H54 (cell line): ENCODE measurements around the gene CSRNP2.

Experiments
- DNase-seq: peaks from one replicate; pipeline ENCODE4 v3.0.0; 2011; ENCODE audit warnings: low spot score, mixed read lengths; ENCODE audit not compliant: insufficient read length
- FAIRE-seq: peaks from 3 replicates; lab custom pipeline; 2011; peaks lifted over from hg19 to GRCh38; lab: Jason Lieb, UNC
- POLR2A ChIP-seq: IDR thresholded peaks from 2 replicates; pipeline ENCODE4 v1.6.1; 2011; ENCODE audit warnings: low read depth, mild to moderate bottlenecking, low read length

Gene CSRNP2, protein sequence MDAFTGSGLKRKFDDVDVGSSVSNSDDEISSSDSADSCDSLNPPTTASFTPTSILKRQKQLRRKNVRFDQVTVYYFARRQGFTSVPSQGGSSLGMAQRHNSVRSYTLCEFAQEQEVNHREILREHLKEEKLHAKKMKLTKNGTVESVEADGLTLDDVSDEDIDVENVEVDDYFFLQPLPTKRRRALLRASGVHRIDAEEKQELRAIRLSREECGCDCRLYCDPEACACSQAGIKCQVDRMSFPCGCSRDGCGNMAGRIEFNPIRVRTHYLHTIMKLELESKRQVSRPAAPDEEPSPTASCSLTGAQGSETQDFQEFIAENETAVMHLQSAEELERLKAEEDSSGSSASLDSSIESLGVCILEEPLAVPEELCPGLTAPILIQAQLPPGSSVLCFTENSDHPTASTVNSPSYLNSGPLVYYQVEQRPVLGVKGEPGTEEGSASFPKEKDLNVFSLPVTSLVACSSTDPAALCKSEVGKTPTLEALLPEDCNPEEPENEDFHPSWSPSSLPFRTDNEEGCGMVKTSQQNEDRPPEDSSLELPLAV

DNA sequence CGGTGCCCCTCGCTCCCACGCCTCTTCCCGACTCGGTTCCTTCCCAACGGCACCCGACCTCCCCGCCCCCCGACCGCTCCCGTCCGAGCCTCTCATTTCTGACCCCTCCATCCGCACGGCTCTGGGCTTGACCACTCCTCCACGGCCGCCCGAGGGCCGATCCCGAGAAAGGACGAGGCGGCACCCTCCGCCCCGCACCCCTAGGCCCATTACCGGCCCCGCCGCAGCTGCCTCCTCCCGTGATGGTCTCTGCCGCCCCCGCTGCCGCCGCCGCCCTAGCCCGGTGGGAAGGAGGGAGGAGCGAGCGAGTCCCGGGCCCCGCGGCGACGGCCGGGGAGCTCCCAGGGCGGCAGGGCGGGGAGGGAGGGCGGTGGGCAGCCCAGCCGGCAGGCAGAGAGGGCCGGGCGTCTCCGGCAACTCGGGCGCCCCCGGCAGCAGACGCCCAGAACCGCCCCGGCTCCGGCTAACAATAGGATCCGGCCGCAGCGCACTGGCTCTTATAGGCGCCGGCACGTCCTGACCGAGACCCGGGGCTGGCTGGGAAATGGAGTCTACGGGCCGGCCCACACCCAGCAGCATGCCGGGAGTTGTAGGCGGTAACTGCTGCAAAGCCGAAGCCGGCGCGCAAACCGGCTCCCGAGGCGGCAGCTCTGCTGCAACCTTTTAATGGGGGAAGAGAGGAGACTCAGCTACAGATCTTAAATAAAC is at the start of gene CSRNP2:
CSRNP2 (minus strand) TSS at position 471 of the 708 bp plus-strand sequence. CDS start 7,035 bp downstream, outside the sequence.
- peak; percentile 98 for TF ChIP-seq POLR2A
- FAIRE-seq, result peak; percentile 30
- DNase-seq, result peak; percentile 94

DNA sequence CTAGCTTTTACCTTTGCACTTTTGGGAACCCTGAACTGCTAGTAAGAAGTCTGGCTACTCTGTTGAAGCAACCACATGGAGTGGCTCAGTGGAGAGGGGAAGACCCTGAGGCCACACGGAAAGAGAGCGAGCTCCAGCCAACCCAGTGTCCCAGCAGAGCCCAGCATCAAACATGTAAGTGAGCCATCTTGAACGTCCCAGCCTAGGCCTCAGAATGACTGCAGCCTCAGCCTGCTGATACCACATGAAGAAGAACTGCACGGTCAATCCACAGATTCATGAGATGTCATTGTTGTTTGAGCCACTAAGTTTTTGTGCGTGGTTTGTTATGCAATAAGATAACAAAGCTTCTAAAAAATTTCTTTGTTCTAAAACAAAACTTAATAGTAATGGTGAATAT is 49.3 kb upstream of the CSRNP2 start:
- DNase-seq (no peak), FAIRE-seq (peak; percentile 36)
- no peak for TF ChIP-seq POLR2A

DNA sequence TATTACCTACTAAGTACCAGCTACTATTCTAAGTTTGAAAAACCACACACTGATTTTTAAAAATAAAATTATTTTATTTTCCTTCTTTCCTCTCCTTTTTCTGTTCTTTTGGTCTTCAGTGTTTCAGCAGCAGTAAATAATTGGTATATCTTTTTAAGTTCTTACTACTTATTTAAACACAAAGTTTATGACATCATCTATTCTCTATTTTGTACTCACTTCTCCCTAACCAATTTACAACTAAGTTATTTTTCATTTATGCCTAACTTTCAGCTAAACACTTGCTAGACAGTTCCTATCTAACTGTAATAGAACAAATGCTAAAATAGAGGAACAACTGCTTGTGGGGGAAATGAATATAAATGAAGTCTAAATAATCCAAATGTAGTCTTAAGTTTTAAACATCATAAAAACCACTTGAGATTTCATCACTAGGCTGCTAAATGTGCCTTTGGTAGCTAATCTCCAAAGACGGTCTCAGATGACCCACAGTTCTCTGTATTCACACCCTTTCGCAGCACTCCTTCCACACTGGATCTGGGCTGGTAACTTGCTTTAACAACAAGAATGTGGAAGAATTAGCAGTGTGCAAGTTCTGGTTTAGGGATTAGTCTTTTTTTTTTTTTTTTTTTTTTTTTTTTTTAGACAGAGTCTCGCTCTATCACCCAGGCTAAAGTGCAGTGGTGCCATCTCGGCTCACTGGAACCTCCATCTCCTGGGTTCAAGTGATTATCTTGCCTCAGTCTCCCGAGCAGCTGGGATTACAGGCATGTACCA is 48.5 kb upstream of the CSRNP2 start:
- no peak for DNase-seq
- no peak for TF ChIP-seq POLR2A
- no peak for FAIRE-seq

DNA sequence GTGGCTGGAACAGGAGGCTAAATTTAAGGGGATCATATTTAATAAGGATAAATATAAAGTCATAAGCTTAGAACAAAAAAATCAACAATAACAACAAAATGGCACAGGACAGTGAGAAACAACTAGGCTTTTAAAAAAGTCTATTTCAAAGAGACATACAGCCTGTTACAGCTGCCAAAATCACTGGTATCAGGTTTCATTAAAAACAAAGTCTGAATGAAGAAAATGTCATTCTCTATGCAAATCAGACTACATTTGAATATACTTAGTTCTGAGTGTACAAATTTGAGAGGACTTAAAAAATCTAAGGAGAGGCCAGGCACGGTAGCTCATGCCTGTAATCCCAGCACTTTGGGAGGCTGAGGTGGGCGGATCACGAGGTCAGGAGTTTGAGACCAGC is 45.5 kb upstream of the CSRNP2 start:
- DNase-seq, result no peak
- no peak for TF ChIP-seq POLR2A
- FAIRE-seq, result no peak

DNA sequence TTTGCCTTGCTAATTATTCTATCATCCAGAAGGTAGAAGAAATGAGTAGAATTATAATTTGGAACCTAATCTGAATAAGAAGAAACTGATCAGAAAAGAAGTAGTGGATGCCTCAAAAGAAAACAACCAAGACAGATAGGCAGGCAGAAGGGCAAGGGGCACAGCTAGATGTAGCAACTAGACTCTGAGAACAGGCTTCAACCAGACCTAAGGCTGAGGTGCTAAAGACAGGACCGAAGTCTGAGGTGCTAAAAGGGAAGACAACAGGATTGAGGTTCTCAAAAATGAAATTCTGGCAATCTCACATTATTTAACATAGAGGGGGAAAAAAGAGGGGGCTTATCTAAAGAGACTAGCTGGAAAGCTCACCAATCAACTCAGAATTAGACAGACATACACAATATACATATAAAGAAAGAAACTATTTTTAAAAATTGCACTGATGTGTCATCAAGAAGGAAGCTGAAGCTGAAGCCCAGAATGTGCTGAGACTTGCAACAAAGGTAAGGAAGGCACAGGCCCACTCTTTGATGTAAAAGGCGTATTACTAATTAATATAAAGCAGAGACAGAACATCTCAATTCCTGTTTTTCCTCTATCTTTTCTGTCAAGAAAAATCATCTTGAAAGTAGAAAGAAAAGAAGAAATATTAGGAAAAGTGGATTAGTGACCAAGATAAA is 43.8 kb upstream of the CSRNP2 start:
- no peak for TF ChIP-seq POLR2A
- no peak for DNase-seq
- no peak for FAIRE-seq

DNA sequence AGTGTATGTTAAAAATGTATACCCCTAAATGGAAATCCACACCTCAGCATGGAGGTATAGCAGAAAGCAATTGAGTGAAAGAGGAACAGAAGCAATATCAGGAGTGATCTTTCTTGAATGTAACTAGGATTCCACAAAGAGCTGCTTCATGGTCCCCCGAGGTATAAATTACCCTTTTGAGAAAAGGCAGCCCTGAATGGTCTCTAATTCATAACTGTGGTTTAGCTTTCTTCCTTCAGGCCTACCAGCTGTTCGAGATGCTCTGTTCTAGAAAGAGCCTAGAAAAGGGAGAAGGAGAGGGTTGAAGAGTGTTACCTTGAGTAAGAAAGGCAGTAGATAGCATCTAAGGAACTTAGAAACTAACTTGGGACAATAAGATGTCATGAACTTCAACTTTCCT is 42.9 kb upstream of the CSRNP2 start:
- no peak for DNase-seq
- FAIRE-seq, result no peak
- TF ChIP-seq POLR2A, result no peak

DNA sequence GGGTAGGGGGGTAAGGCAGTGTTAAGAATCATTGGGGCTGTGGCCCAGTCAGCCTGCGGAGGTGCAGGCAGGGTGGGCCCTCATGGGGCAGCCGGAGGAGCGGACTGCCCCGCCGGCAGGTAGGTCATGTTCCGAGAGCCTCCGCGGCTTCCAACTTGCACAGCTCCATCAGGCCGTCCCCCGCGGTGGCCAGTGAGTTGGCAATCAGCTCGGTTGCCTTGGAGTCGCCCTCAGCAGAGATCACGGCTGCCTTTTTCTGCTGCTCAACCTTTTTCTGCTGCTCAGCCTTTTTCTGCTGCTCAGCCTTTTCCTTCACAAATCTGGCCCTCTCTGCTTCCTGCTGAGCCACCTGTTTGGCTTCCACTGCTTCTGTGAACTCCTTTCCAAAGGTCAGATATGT is 41.1 kb upstream of the CSRNP2 start:
- no peak for TF ChIP-seq POLR2A
- FAIRE-seq (no peak), DNase-seq (no peak)

DNA sequence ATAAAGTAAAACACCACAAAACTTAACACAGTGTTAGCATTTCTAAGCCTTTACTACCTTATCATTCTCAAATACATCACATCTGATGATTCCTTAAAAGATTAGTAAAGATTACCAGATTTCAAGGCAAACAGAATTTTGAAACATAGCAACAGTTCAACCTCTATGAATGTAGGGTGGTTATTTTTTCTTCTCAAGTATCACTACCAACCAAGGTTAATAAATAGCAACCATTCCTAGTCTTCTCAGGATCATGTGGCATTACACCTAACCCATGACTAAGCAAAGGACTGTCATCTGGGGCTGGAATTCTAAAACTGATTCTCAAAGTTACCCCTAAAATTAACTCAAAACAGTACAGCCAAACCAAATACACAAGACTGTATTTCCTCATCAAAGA is 39.4 kb upstream of the CSRNP2 start:
- TF ChIP-seq POLR2A, result no peak
- peak; percentile 6 for FAIRE-seq
- no peak for DNase-seq

DNA sequence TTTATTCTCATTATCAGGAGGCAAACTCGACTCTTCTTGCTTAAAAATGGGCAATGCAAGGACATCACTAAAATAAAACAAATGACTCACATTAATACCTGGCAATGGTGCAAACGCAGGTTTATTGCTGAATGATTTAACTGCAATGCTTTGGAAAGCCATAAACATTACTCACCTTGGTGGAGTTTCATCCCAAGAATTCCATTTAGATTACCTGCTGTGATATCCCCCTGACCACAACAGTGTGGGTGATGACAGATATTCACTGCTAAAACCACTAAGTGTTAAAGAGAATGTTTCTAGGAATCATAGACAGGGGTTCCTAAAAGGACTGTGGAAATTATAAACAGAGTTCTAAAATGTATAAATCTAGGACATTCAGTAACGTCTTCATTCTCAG is 35.3 kb upstream of the CSRNP2 start:
- peak; percentile 97 for FAIRE-seq
- peak; percentile 47 for DNase-seq
- no peak for TF ChIP-seq POLR2A

DNA sequence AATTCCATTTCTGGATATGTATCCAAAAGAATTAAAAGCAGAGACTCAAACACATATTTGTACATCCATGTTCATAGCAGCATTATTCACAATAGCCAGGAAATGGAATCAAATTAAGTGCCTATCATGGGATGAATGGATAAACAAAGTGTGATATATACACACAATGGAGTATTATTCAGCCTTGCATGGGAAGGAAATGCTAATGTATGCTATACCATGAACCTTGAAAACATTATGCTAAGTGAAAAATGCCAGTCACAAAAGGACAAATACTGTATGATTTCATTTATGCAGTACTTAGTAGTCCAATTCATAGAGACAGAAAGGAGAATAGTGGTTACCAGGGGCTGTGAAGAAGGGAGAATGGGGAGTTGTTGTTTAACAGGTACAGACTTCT is 32.1 kb upstream of the CSRNP2 start:
- TF ChIP-seq POLR2A, result no peak
- peak; percentile 11 for FAIRE-seq
- DNase-seq, result no peak

DNA sequence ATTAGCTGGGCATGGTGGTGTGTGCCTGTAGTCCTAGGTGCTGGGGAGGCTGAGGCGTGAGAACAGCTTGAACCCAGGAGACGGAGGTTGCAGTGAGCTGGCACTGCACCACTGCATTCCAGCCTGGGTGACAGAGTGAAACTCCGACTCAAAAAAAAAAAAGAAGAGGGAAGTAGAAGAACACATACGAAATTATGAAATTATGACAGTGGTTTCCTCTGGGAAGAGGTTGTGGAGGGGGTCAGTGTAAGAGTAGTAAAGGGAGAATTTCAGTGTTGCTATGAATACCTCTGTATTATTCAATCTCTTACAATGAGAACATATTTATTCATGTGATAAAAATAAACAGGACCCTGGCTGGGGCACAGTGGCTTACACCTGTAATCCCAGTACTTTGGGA is 24.7 kb upstream of the CSRNP2 start:
- no peak for TF ChIP-seq POLR2A
- DNase-seq (no peak), FAIRE-seq (no peak)

DNA sequence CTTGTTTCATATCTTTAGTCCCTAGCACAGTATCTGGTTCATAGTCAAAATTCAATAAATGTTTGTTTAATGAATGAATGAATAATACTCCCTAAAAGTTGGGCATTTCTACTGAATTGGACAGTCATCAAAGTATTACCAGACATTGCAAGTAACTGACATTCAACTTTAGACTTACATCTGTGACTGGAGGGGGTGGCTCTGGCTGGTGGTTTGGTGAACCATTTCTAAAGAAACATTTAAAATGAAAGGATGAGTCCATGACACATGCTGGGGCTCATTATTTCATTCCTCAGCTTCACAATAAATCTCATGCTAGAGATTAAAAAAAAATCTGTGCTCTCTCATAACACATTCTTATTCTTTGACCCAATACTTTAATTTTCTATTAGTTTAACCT is 20.6 kb upstream of the CSRNP2 start:
- DNase-seq (no peak), FAIRE-seq (peak; percentile 15)
- no peak for TF ChIP-seq POLR2A

DNA sequence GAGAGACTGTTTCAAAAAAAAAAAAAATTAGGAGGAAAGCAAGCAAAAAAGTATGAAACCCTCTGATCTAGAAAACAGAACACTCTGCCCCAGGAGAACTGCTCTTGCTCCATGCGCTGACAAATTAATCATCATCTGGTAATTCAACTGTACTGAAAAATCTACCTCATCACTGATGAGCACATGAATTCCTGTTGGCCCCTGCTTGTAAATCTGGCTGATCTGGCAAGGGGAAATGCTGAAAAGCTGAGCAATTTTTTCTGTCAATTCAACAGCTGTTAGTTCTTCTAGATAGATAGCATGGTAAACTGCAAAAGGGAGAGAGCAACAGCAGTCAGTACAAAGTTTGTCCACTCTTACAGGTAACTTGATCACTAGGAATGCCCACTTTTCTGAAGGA is 15.2 kb upstream of the CSRNP2 start:
- peak; percentile 58 for FAIRE-seq
- no peak for TF ChIP-seq POLR2A

DNA sequence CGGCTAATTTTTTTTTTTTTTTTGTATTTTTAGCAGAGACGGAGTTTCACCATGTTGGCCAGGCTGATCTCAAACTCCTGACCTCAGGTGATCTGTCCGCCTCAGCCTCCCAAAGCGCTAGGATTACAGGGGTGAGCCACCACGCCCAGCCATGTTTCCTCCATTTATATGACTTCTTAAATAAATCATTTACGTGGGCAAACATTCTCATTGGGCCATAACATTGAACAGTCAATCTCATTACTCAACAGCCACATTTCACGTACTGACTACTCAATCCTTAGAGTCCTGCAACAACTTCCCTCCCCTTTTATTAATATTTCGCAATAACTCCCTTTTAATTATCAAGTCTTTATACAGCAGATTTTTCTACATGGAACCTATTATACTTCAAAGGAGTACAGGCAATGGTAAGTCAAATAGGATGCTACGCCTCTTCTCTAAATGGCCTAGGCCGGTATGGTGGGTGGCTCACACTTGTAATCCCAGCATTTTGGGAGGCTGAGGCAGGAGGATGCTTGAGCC is 7.4 kb upstream of the CSRNP2 start:
- FAIRE-seq (no peak), DNase-seq (no peak)
- TF ChIP-seq POLR2A, result no peak

More for the DNA sequence above, 15.2 kb upstream of the CSRNP2 start:
- no peak for DNase-seq
